WTC11 (cell line): ENCODE results near the gene SORT1. TPM values are rescaled to one million over a fixed set of nuclear protein-coding genes. Genes with fewer than 3 reads are reported as not detected.

Source experiments
- ATAC-seq: fragments of 200-7000 bp; cut with Tn5 transposase; 2 replicates; pipeline ENCODE4 v1.10.0; 2021; ENCODE audit warnings: mild to moderate bottlenecking, moderate library complexity
- CTCF ChIA-PET: fragments of 300-600 bp; sonication (Branson Sonifier 250); formaldehyde crosslinking; loops from one replicate; lab custom pipeline; 2021; ENCODE audit warnings: antibody characterized with exemption; lab: Charles Lee
- POLR2A ChIA-PET: fragments of 350-600 bp; sonication (Branson Sonifier 250); formaldehyde crosslinking; loops from one replicate; lab custom pipeline; 2021; ENCODE audit warnings: antibody characterized with exemption; lab: Charles Lee
- DNase-seq: peaks from one replicate; pipeline ENCODE4 v3.0.0; 2021; ENCODE audit warnings: low spot score
- H3K27ac Mint-ChIP-seq: 2 replicates; pipeline ENCODE4 v1.8.0; 2021; ENCODE audit warnings: mixed read lengths
- H3K27me3 Mint-ChIP-seq: 2 replicates; pipeline ENCODE4 v1.8.0; 2021; ENCODE audit warnings: low read depth, mild to moderate bottlenecking, moderate library complexity, mixed read lengths
- H3K36me3 Mint-ChIP-seq: 2 replicates; pipeline ENCODE4 v1.8.0; 2021; ENCODE audit warnings: mixed read lengths
- H3K4me1 Mint-ChIP-seq: 2 replicates; pipeline ENCODE4 v1.8.0; 2022; ENCODE audit warnings: mixed read lengths
- H3K4me3 Mint-ChIP-seq: 2 replicates; pipeline ENCODE4 v1.8.0; 2021; ENCODE audit warnings: mild to moderate bottlenecking, moderate library complexity, mixed read lengths
- H3K9me3 Mint-ChIP-seq: 2 replicates; pipeline ENCODE4 v1.8.0; 2021; ENCODE audit warnings: mixed read lengths
- EMX1 ChIP-seq: fragments of 250-450 bp; sonication (Bioruptor Pico); IDR thresholded peaks from 2 replicates; pipeline ENCODE4 v1.8.0; 2021; ENCODE audit warnings: mild to moderate bottlenecking
- ETV6 ChIP-seq: sonication (generic); formaldehyde crosslinking; IDR thresholded peaks from 2 replicates; pipeline ENCODE4 v1.8.1; 2022; ENCODE audit warnings: mild to moderate bottlenecking, missing genetic modification reagents
- FOXJ3 ChIP-seq: sonication (generic); formaldehyde crosslinking; IDR thresholded peaks from 2 replicates; pipeline ENCODE4 v1.9.0; 2021; ENCODE audit warnings: missing genetic modification reagents, mild to moderate bottlenecking, borderline replicate concordance
- HMGA2 ChIP-seq: fragments of 250-450 bp; sonication (Bioruptor Pico); IDR thresholded peaks from 2 replicates; pipeline ENCODE4 v1.4.0; 2021; ENCODE audit warnings: mild to moderate bottlenecking, moderate library complexity
- JUN ChIP-seq: sonication (generic); formaldehyde crosslinking; IDR thresholded peaks from 2 replicates; pipeline ENCODE4 v1.8.0; 2023; ENCODE audit warnings: mild to moderate bottlenecking, missing genetic modification reagents
- MYBL2 ChIP-seq: sonication (generic); formaldehyde crosslinking; IDR thresholded peaks from 2 replicates; pipeline ENCODE4 v1.8.1; 2023; ENCODE audit warnings: mild to moderate bottlenecking, moderate library complexity, missing genetic modification reagents
- TEAD1 ChIP-seq: sonication (generic); formaldehyde crosslinking; IDR thresholded peaks from 2 replicates; pipeline ENCODE4 v1.8.0; 2022; ENCODE audit warnings: mild to moderate bottlenecking, missing genetic modification reagents
- TEAD4 ChIP-seq: sonication (generic); formaldehyde crosslinking; IDR thresholded peaks from 2 replicates; pipeline ENCODE4 v1.8.0; 2022; ENCODE audit warnings: mild to moderate bottlenecking, missing genetic modification reagents
- ZNF416 ChIP-seq: fragments of 250-450 bp; sonication (Bioruptor Pico); IDR thresholded peaks from 2 replicates; pipeline ENCODE4 v1.9.0; 2021; ENCODE audit warnings: mild to moderate bottlenecking, inconsistent platforms
- total RNA-seq: library from RNA; stranded (reverse); gene quantifications from 3 replicates; pipeline ENCODE4 v1.2.3, GENCODE V29; 2021
- TF ChIP-seq, protein P1 (sequence below): sonication (generic); formaldehyde crosslinking; IDR thresholded peaks from 2 replicates; pipeline ENCODE4 v1.8.1; 2022; ENCODE audit warnings: low read depth, missing genetic modification reagents, borderline replicate concordance
- TF ChIP-seq, protein P2 (sequence below): sonication (generic); formaldehyde crosslinking; IDR thresholded peaks from 2 replicates; pipeline ENCODE4 v1.8.0; 2023; ENCODE audit warnings: missing genetic modification reagents, mild to moderate bottlenecking, borderline replicate concordance
- TF ChIP-seq, protein P3 (sequence below): sonication (generic); formaldehyde crosslinking; IDR thresholded peaks from 2 replicates; pipeline ENCODE4 v1.8.1; 2023; ENCODE audit warnings: mild to moderate bottlenecking, missing genetic modification reagents
- TF ChIP-seq, protein P4 (sequence below): fragments of 250-450 bp; sonication (Bioruptor Pico); IDR thresholded peaks from 2 replicates; pipeline ENCODE4 v1.9.0; 2021; ENCODE audit warnings: mild to moderate bottlenecking
- TF ChIP-seq, protein P5 (sequence below): sonication (generic); formaldehyde crosslinking; IDR thresholded peaks from 2 replicates; pipeline ENCODE4 v1.8.1; 2022; ENCODE audit warnings: mild to moderate bottlenecking, missing genetic modification reagents, moderate library complexity, borderline replicate concordance
- TF ChIP-seq, protein P6 (sequence below): fragments of 250-450 bp; sonication (Bioruptor Pico); conservative IDR thresholded peaks from 2 replicates; pipeline ENCODE4 v1.9.0; 2021; ENCODE audit warnings: mild to moderate bottlenecking

The SORT1 gene
- total RNA-seq, 1 experiment from 2014 or later: 55.9 TPM

DNA sequence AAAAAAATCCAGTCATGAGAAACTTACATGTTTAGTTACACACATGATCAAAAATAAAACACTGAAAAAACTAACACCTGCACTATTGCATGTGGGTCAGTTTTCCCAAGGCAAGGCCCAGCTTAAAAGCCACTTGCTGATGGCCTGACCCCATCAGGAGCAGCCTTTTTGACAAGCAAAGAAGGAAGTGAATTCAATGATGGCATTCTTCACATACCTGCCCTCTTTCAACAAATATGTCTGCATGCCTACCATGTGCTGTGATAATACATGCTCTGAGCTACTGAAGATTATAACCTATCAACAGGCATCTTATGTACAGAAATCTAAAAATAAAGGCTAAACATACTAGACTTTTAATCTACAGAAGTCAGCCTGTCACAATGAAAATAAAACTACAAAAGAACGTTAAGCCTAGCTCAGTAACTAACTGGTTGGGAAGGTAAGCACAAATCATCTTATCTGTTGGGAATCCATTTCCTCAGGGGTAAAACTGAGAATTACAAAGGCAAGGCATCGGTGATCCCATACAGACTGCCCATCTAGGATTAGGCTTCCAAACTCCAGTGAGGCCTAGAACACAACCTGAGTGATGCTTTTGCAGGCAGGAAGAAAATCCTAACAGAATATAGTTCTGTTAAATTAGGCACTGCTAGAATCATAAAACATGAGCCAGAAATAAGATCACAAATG, 14.5 kb downstream of the SORT1 start:
- CTCF ChIA-PET: interaction anchor here (1.0 to 3.6 kb wide), 3 partner anchors 15 to 256 kb away, joined by 3 to 23 read pairs (median 3); partner anchors contain the start of gene SORT1

DNA sequence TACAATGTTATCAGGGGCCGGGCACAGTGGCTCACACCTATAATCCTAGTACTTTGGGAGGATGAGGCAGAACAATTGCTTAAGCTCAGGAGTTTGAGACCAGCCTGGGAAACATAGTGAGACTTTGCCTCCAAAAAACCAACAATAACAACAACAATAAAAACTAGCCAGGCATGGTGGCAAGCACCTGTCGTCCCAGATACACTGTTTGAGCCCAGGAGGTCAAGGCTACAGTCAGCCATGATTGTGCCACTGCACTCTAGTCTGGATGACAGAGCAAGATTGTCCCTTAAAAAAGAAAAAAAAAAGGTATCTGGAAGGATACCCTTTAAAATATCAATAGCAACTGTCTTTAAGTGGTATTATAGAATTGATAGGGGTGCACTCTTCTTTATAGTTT, 16.1 kb downstream of the SORT1 start:
- H3K4me1 Mint-ChIP-seq: peaks cover 31% of the 10 kb centered on the region
- no peak for ATAC-seq
- no peak overlapping the region for H3K27ac Mint-ChIP-seq
- no peak overlapping the region for H3K4me3 Mint-ChIP-seq
- TF ChIP-seq JUN (CRISPR knock-in tag) (no peak), MYBL2 (no peak), ETV6 (CRISPR knock-in tag) (no peak), ZNF416 (no peak), FOXJ3 (no peak), EMX1 (no peak), HMGA2 (CRISPR knock-in tag) (no peak)
- TF ChIP-seq, protein P1, sequence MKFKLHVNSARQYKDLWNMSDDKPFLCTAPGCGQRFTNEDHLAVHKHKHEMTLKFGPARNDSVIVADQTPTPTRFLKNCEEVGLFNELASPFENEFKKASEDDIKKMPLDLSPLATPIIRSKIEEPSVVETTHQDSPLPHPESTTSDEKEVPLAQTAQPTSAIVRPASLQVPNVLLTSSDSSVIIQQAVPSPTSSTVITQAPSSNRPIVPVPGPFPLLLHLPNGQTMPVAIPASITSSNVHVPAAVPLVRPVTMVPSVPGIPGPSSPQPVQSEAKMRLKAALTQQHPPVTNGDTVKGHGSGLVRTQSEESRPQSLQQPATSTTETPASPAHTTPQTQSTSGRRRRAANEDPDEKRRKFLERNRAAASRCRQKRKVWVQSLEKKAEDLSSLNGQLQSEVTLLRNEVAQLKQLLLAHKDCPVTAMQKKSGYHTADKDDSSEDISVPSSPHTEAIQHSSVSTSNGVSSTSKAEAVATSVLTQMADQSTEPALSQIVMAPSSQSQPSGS (CRISPR knock-in tag): no peak
- TF ChIP-seq, protein P2, sequence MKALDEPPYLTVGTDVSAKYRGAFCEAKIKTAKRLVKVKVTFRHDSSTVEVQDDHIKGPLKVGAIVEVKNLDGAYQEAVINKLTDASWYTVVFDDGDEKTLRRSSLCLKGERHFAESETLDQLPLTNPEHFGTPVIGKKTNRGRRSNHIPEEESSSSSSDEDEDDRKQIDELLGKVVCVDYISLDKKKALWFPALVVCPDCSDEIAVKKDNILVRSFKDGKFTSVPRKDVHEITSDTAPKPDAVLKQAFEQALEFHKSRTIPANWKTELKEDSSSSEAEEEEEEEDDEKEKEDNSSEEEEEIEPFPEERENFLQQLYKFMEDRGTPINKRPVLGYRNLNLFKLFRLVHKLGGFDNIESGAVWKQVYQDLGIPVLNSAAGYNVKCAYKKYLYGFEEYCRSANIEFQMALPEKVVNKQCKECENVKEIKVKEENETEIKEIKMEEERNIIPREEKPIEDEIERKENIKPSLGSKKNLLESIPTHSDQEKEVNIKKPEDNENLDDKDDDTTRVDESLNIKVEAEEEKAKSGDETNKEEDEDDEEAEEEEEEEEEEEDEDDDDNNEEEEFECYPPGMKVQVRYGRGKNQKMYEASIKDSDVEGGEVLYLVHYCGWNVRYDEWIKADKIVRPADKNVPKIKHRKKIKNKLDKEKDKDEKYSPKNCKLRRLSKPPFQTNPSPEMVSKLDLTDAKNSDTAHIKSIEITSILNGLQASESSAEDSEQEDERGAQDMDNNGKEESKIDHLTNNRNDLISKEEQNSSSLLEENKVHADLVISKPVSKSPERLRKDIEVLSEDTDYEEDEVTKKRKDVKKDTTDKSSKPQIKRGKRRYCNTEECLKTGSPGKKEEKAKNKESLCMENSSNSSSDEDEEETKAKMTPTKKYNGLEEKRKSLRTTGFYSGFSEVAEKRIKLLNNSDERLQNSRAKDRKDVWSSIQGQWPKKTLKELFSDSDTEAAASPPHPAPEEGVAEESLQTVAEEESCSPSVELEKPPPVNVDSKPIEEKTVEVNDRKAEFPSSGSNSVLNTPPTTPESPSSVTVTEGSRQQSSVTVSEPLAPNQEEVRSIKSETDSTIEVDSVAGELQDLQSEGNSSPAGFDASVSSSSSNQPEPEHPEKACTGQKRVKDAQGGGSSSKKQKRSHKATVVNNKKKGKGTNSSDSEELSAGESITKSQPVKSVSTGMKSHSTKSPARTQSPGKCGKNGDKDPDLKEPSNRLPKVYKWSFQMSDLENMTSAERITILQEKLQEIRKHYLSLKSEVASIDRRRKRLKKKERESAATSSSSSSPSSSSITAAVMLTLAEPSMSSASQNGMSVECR (CRISPR knock-in tag): no peak
- TF ChIP-seq, protein P3, sequence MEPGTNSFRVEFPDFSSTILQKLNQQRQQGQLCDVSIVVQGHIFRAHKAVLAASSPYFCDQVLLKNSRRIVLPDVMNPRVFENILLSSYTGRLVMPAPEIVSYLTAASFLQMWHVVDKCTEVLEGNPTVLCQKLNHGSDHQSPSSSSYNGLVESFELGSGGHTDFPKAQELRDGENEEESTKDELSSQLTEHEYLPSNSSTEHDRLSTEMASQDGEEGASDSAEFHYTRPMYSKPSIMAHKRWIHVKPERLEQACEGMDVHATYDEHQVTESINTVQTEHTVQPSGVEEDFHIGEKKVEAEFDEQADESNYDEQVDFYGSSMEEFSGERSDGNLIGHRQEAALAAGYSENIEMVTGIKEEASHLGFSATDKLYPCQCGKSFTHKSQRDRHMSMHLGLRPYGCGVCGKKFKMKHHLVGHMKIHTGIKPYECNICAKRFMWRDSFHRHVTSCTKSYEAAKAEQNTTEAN (CRISPR knock-in tag): no peak
- TF ChIP-seq, protein P4, sequence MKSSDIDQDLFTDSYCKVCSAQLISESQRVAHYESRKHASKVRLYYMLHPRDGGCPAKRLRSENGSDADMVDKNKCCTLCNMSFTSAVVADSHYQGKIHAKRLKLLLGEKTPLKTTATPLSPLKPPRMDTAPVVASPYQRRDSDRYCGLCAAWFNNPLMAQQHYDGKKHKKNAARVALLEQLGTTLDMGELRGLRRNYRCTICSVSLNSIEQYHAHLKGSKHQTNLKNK: no peak
- TF ChIP-seq, protein P5, sequence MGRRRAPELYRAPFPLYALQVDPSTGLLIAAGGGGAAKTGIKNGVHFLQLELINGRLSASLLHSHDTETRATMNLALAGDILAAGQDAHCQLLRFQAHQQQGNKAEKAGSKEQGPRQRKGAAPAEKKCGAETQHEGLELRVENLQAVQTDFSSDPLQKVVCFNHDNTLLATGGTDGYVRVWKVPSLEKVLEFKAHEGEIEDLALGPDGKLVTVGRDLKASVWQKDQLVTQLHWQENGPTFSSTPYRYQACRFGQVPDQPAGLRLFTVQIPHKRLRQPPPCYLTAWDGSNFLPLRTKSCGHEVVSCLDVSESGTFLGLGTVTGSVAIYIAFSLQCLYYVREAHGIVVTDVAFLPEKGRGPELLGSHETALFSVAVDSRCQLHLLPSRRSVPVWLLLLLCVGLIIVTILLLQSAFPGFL: no peak
- no peaks in the 10 kb centered on the region for H3K27me3 Mint-ChIP-seq
- CTCF ChIA-PET: interaction anchor here (1.1 kb wide), 1 partner anchor 16 kb away, joined by 3 read pairs; the partner anchor contains the start of gene SORT1
- peaks cover 10% of the 10 kb centered on the region for H3K36me3 Mint-ChIP-seq
- peaks cover 10% of the 10 kb centered on the region for H3K9me3 Mint-ChIP-seq
- no peak for DNase-seq
- POLR2A ChIA-PET: interaction anchor here (0.6 kb wide), 1 partner anchor 16 kb away, joined by 3 read pairs; the partner anchor contains the start of gene SORT1

More for the DNA sequence above, 14.5 kb downstream of the SORT1 start:
- ATAC-seq: peak; percentile 91
- Mint-ChIP-seq H3K4me3 (no peak overlapping the region), H3K27me3 (no peaks in the 10 kb centered on the region), H3K4me1 (peaks cover 33% of the 10 kb centered on the region), H3K9me3 (peaks cover 10% of the 10 kb centered on the region), H3K36me3 (peaks cover 10% of the 10 kb centered on the region), H3K27ac (peak overlapping the region; percentile 69)
- DNase-seq: no peak
- TF ChIP-seq, protein P6, sequence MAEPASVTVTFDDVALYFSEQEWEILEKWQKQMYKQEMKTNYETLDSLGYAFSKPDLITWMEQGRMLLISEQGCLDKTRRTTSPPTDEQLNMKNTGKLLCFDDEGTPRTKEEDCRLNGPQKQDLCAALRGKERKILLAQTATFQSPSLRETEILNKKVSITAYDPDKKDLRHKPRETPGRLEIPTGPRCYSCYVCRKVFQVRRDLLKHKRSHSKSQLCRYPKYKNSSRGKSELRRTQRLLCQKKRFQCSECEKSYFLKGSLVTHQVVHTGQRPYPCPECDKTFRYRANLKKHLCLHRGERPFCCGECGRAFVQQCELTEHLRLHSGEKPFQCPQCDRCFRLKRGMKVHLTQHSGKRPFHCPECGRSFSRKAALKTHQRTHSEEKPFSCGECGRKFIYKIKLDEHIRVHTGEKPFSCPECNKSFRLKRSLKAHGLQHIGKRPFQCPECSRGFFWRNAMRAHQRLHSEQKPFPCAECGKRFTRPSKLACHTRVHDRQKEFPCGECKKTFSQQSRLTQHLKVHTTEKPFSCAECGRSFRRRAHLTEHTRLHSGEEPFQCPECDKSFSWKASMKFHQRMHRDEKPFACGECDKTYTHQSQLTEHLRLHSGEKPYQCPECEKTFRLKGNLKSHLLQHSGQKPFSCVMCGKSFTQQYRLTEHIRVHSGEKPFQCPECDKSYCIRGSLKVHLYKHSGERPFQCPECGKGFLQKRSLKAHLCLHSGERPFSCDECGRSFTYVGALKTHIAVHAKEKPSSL: no peak
- TF ChIP-seq TEAD4 (CRISPR knock-in tag) (peak; percentile 71; the same call in 1 of the 2 replicates), TEAD1 (0 out of 2 replicates have a peak, but pooled peaks have one; percentile 47)
- POLR2A ChIA-PET: interaction anchor here (1.2 to 1.3 kb wide), 2 partner anchors 14 to 100 kb away, joined by 5 to 6 read pairs; partner anchors contain the start of genes PSRC1 and SORT1
